H1 (cell line): ENCODE data around the gene WDFY1. TPM values are rescaled to one million over a fixed set of nuclear protein-coding genes. Genes with fewer than 3 reads are reported as not detected.

ENCODE experiments used
- GABPA ChIP-seq: IDR thresholded peaks from 2 replicates; pipeline ENCODE4 v1.6.1; 2011; ENCODE audit warnings: mild to moderate bottlenecking, low read length, moderate library complexity, borderline replicate concordance; ENCODE audit not compliant: insufficient read depth
- polyA plus RNA-seq, 7 experiments: library from polyadenylated mRNA; depleted of rRNA in 3 of 7; stranded (reverse) in 5 of 7; unstranded in 2 of 7; fragments of >200 nt in 5 of 7; fragments of 200-250 nt in 2 of 7; gene quantifications; 1 replicate in 5 of 7; 2 replicates in 1 of 7; 4 replicates in 1 of 7; pipeline versions ENCODE4 v1.2.1 to v1.2.3, GENCODE V29; 2011 to 2013; ENCODE audit warnings: missing spikeins in 2 of 7, mixed read lengths in 2 of 7
- total RNA-seq: library from RNA; stranded (reverse); fragmentation: NEBNext Ultra II Directional; extraction: Animal tissue kit (Norgen Biotek cat#: 25700); gene quantifications from 2 replicates; pipeline ENCODE4 v1.2.1, GENCODE V29; 2021

The WDFY1 gene
- total and polyA plus RNA-seq, 2 of the 8 experiments (the other 6 are each of a cell fraction or from before 2014, with no cell fraction given) = 68.4 to 94.7 TPM

DNA sequence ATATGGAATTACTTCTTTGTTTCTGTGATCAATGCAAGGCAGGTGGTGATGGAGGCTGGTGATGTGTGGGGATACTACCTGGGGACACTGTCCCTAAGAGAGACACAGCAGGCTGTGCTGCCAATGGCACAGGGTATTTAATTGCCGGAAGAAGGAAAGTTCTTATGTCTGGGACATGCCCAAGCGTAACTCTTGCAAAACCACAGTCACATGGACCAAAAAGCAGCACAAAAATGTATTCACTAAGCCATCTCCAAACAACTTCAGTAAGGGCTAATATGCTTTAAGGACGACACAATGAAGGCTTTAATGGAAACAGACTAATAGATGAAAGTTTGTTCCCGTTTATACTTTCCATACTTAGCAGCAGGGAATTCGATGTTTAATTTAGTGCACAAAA, 58.0 kb downstream of the WDFY1 start (continued):
- no peak for TF ChIP-seq GABPA
